HG03139 (cell line): Measurements from ENCODE around the gene PRTFDC1.
"Not testable (repeated sequence)": the region's sequence is repeated elsewhere in the genome, so short reads cannot be mapped to it uniquely, and the experiment has no call there.

Source experiments
- ATAC-seq: cut with Tn5 transposase; IDR thresholded peaks from one replicate; pipeline ENCODE4 v1.9.1; 2021; ENCODE audit not compliant: unreplicated experiment

Gene PRTFDC1

DNA sequence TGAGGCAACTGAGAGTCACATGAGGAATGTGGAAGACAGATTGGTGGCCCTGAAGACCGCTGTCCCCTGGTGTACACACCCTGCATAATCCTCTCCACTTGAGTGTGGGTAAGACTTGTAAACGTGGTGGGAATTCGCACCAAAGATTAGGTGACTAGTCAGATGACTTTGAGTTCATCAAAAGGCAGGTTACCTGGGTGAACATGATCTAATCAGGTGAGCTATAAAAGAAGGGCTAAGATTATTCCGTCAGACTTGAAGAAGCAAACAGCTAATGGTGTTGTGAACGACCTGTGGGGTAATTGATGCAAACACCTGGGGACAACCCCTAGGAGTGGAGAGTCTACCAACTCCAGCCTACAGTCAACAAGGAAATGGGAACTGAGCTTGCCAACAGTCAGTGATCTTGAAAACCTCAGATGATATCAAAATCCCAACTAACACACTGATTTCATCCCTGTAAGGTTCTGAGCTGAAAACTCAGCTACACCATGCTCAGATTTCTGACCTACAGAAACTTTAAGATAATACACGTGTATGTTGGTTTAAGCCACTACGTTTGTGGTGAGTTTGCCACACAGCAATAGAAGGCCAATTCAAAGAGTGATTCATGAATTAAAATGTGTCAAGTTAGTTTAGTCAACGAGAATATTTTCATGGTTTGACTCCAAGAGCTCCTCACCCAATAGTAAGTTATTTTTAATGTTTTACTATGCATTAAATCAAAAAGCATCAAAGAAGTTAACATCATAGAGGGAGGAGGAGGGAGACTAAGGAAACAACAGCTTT lies 16.7 kb downstream of the PRTFDC1 start:
- no peak for ATAC-seq

DNA sequence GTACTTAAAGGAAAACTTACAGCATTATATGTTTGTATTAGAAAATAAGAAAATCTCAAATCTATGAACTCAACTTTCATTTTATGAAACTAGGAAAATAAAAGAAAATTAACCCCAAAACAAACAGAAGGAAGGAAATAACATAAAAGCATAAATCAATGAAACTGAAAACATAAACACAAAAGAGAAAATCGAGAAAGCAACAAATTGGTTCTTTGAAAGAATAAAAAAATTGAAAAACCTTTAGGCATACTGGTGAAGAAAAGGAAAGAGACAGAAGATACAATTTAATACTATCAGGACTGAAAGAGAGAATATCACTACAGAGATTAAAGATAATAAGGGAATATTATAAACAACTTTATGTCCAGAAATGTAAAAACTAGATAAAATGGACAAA lies 21.2 kb downstream of the PRTFDC1 start:
- ATAC-seq = no peak

DNA sequence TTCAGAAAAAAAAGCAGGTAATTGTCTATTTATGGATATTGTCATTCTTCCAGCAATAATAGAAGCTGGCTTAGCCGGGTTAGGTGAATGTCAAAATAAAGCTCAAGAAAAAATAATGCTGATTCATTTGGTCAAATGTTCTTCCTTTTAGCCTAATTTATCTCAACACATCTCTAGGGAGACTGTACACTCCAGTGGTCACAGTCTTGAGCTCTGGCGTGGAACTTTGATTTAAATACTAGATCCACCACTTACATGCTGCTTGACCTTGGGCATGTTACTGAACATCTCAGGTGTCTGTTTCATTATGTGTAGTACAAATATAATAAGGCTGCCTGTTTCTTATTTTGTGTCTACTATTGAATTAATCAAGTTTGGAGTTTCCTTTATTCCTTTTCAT lies 22.0 kb downstream of the PRTFDC1 start:
- peak; percentile 66 for ATAC-seq

DNA sequence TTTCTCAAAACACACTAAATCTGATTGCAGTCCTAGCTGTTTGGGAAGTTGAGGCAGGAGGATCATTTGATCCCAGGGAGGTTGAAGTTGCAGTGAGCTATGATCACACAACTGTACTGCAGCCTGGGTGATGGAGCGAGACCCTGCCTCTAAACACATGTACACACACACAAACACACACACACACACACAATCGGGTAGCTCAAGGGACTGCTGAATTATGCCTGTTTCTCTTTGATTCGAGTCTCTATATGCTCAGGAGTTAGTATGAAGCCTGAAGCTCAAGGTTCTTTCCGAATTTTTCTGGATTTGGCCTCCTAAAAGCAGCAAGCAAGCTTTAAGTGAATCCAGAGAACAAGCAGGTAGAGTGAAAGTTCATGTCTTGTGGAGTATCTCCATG lies 22.5 kb downstream of the PRTFDC1 start:
- ATAC-seq = no peak

DNA sequence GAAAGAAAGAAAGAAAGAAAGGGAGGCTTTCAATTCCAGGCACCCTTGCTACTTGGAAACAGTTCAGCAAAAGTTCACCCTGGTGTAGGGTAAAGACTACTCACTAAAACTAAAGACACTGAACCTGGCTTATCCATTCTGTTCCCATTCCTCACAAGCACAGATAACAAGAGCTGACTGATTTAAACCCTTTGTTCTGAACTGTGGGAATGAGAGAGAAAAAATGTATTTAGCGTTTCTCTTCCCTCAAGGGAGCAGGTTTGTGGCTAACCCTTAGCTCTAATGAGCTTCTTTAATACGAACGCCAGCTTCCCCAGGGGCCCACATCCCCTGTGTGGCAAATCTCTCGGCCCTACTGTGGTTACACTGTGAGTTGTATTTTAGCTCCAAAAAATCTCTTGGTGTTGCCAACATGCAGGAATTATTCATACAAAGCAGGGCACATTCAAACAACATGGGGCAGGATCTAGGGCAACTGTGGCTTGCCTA lies 23.3 kb downstream of the PRTFDC1 start:
- ATAC-seq = no peak

DNA sequence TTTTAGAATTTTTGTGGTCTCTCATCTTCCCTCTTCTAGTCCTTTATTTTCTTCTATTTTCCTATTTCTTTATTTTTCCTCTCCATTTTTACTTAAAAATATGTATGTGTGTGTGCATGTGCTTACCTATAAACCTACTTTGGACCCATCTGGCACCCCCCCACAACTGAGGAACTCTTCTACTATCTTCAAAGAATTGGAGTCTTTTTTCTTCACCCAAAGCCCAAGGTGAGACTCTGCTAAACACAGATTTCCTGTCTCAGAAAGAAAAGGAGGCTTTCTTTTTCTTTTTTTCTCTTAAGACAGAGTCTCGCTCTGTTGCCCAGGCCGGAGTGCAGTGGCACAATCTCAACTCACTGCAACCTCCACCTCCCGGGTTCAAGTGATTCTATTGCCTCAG lies 24.2 kb downstream of the PRTFDC1 start:
- no peak for ATAC-seq

DNA sequence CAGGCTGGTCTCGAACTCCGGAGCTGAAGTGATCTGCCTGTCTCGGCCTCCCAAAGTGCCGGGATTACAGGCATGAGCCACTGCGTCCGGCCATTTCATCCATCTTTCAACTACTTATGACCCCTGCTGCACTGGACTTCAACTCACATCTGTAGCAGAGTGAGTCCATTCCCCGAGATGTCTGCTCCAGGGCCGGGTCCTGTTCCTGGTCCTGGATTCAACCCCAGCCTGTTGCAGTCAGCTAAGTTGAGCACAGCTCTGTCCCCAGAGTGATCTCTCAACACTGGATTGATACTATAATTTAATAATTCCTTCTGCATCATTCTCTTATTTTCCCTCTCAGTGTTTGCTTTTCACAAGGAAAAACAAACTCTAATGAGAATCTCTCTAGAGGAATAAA lies 25.8 kb downstream of the PRTFDC1 start:
- no peak for ATAC-seq

DNA sequence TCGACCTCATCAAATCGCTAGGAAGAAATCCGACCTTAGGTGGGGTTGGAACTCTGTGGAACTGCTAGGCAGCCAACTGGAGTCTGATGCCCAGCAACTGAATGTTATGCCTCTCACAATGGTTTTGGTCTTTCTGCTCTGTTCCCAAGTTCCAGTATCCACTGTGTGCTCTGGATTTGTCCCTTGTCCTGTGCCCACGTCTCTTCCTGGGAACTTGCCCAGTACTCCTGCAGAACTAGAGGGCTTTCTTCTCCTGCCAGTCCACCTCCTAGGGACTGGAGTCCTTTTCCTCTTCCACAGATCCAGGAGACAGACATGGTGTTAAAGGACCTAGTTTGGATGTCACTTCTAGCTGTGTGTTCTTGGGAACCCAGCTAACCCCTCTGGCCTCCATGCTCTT lies 26.6 kb downstream of the PRTFDC1 start:
- no peak for ATAC-seq

DNA sequence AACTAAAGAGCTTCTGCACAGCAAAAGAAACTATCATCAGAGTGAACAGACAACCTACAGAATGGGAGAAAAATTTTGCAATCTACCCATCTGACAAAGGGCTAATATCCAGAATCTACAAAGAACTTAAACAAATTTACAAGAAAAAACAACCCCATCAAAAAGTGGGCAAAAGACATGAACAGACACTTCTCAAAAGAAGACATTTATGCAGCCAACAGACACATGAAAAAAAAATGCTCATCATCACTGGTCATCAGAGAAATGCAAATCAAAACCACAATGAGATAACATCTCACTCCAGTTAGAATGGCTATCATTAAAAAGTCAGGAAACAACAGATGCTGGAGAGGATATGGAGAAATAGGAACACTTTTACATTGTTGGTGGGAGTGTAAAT lies 27.9 kb downstream of the PRTFDC1 start:
- not testable (repeated sequence) for ATAC-seq

DNA sequence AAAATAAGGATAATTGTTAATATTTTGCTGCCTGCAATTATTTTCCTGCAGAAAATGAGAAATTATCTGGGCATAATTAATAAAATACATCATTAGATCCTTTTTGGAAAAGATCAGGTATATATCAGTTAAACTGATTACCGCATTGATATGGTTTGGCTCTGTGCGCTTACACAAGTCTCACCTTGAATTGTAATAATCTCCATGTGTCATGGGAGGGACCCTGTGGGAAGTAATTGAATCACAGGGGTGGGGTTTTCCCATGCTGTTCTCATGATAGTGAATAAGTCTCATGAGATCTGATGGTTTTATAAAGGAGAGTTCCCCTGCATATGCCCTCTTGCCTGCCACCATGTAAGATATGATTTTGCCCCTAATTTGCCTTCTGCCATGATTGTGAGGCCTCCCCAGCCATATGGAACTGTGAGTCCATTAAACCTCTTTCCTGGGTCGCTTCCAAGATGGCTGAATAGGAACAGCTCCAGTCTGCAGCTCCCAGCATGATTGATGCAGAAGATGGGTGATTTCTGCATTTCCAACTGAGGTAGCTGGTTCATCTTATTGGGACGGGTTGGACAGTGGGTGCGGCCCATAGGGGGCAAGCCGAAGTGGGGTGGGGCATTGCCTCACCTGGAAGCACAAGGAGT lies 30.1 kb downstream of the PRTFDC1 start:
- not testable (repeated sequence) for ATAC-seq

DNA sequence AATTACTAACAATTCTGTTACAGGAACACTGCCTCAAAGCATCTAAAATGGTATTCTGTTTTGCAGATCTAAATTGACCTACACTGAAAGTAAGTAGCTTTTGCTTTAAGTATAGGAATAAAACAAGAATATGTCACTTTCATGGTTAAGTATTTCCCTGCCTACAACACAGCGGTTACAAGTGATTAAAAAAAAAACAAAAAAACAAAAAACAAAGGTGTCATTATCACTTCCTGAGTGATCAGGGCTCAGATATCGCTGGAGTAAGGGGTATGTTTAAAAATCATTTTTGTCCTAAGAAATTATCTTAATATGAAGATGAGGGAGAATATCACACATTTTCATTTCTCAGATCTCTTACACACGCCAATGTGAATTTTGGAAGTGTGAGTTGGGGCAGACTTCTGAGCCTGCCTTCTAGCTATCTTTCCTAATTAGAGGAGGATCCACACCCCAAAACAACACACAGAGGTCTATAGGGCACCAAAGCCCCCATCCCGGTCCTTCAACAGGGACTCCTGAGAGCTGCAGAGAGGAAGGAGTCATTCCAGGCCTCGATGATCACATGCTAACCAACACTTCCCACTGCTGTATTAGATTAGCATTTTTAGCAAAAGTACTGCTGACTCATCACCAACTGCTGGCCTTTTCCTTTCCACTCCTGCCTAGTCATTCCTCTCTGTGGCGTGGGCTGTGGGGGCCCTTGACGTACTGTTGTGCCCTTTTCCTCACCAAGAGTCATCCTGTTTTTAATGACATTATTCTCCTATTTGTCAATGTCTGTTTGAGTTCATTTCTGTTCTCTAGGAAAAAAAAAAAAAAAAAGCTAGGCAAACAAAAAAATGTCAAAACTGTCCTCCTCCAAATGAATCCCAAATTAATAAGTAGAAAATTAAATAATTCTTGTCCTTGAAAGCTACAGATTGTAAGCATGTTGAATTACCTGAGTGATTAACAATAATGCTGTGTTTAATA lies 31.2 kb downstream of the PRTFDC1 start:
- ATAC-seq = peak; percentile 81

DNA sequence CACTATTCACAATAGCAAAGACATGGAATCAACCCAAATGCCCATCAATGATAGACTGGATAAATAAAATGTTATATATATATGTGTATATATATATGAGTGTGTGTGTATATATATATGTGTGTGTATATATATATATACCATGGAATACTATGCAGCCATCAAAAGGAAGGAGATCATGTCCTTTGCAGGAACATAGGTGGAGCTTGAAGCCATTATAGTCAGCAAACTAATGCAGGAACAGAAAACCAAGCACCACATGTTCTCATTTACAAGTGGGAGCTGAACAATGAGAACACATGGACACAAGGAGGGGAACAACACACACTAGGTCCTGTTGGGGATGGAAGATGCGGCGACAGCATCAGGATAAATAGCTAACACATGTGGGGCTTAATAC lies 32.2 kb downstream of the PRTFDC1 start:
- ATAC-seq = not testable (repeated sequence)

DNA sequence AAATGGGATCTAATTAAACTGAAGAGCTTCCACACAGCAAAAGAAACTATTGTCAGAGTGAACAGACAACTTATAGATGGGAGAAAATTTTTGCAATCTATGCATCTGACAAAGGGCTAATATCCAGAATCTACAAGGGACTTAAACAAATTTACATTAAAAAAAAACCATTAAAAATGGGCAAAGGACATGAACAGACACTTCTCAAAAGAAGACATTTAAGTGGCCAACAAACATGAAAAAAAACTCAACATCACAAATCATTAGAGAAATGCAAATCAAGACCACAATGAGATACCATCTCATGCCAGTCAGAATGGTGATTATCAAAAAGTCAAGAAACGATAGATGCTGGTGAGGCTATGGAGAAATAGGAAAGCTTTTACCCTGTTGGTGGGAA lies 32.8 kb downstream of the PRTFDC1 start:
- not testable (repeated sequence) for ATAC-seq

DNA sequence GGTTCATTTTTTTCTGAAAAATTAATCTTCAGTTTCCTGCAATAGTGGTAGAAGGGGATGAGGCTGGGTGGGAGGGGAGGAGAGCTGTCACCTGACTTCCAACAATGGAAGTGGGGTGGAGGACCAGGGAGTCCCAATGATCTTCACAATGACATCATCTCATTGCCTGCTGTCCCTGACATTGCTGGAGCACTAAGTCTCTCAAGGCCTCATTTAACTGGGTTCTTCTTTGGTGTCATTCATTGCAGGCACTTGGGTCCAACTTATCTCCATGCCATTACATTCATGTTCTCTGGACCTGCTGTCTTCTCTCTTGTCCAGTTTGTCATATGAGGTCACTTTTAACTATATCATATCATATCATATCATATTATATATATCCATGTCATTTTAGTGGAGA lies 34.4 kb downstream of the PRTFDC1 start:
- ATAC-seq = no peak

DNA sequence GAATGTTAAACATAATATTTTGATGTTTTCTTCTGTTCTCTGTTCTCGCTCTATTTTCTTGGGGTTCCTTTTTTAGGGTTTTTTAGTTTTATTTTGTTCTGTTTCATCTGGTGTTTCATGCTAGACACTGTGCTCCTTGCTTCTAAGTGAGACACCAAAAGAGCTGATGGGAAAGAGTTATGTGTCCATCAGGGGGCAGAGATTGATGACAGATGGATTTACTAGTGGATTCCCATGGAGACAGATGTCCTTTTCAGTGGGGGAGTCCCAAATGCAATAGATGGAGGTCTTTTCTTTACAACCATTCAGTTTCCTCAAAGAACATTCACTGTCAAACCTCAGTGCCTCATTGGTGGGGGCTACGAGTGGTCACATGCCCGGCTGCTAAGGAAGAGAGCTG lies 34.9 kb downstream of the PRTFDC1 start:
- no peak for ATAC-seq

DNA sequence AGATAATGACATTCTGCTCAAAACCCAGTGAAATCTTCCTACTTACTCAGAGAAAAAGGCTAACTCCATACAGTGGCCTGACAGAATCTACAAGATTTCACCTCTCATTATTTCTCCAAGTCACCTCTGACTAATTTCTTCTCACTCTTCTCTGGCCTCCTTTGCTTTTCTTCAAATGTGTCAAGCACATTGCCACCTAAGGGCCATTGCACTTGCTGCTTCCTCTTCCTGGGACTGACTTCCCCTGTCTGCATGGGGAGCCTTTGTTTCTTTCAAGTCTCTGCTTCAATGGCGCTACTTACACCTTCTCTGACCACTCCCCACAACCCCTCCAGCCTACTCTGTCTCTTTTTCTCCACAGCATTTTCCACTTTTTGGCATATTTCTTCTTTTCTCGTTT lies 36.0 kb downstream of the PRTFDC1 start:
- ATAC-seq = no peak

DNA sequence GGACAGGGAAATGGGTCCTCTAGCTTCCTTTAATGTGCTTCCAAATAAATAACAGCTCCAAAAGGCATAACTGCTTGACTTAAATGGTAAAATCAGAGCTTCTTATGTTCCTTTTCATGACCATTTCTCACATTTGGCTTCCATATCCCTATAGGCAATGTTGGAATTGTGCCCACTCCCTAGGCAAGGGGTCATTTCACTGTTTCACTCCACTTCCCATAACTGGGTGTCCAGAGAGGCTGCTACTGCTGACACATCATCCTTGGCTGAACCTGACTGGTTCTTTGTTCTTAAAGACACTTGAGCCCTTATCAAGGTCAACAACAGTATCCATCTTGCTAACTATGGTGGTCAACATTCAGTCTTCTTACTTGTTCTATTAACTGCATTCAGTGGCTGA lies 37.1 kb downstream of the PRTFDC1 start:
- ATAC-seq = no peak

DNA sequence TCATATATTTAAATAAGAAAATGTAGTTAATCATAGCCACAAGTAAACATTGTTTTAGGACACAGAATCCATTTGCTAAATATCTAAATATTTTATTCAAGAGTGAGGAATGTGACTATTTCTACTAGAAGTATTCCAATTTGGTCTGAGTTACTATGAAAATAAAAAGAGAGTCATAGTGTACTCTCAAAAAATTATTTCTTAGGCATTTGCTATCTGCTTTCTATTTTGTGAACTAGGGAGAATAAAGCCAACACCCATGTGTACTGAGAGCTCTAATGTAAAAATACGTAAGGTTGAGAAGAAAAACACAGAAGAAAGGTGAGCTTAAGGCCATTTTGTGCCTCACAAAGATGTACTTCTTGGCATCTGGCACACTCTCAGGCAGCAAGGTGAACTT lies 38.3 kb downstream of the PRTFDC1 start:
- no peak for ATAC-seq

DNA sequence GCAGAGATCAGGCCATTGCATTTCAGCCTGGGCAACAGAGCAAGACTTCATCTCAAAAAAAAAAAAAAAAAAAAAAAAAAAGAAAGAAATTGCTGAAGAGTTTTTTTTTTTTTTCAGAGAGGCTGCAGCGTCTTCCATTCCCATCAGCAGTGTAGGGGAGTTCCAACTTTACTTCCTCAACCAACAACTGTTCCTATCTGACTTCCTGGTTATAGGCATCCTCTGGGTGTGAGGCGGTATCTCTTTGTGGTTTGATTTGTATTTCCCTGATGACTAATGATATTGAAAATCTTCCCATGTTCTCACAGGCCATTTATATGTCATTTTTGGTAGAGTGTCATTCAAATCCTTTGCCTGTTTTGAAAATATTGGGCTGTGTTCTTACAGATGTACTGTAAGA lies 40.2 kb downstream of the PRTFDC1 start:
- ATAC-seq = no peak

DNA sequence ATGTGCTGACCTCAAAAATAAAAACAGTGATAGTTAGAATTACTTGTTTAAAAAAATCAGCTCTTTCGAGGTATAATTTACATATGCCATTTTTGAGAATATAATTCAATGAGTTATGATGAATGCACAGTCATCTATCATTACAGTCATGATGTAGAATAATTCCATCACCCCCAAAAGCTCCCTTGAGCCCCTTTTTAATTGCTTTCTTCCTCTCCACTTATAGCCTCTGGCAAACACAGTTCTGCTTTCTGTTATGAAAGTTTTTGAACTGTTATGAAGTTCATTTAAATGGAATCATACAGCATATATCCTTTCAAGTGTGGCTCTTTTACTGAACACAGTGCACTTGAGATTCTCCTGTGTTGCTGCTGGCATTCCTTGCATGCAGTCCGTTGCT lies 41.4 kb downstream of the PRTFDC1 start:
- ATAC-seq = no peak

DNA sequence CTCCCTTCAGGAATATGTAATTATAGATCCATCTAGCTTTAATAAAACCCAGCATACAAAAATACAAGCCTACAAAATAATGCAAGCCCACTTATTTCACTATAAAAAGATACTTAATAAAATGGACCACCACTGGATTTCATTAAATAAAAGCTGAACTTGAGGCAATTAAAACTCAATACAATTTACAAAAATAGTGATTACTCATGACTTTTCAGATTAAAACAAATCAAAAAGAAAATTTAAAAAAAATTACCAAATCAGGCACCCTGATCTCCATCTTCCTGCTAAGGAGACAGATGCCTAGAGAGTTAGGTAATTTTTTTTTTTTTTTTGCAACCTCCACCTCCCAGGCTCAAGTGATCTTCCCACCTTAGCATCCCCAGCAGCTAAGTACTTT lies 41.8 kb downstream of the PRTFDC1 start:
- ATAC-seq = no peak
